GM19438 (cell line): ENCODE results near the gene LHX4.

ENCODE experiments used
- ATAC-seq: cut with Tn5 transposase; IDR thresholded peaks from one replicate; pipeline ENCODE4 v1.9.1; 2021; ENCODE audit warnings: low read depth; ENCODE audit not compliant: unreplicated experiment

The LHX4 gene

DNA sequence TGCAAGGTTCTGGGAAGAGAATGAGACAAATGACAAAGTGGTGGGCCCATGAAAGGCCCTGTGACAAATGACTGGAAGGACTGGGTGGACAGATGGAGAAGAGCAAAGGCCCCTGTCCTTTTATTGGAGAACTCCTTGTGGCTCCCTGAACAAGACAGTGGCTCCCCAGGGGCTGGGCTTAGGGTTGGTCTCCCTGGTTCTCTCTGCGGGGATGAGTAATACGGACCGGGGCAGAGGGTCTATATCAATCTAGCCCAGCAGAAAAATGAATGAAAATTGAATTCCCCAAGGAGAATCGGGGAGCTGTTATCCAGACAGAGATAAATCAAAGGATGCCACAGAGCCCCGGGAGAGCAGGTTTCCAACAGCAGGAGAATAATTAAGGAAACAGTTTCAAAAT lies 5.2 kb upstream of the LHX4 start:
- ATAC-seq: no peak

DNA sequence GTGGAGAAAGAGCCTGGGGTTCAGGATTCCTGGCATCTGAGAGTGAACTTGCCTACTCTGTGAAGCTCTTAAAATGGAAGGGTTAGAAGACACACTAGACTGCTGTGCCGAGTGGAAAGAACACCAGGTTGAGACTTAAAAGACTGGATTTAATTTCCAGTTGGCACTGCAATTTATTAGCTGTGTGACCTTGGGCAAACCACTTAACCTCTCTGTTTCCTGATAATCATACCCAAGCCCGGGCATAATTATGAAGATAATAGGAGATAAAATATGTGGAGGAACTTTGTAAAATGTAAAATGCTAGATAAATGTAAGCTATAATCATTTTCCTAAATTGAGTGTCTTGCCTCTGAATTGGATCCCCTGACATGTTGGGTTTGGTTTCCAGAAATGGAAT lies 4.7 kb upstream of the LHX4 start:
- no peak for ATAC-seq

DNA sequence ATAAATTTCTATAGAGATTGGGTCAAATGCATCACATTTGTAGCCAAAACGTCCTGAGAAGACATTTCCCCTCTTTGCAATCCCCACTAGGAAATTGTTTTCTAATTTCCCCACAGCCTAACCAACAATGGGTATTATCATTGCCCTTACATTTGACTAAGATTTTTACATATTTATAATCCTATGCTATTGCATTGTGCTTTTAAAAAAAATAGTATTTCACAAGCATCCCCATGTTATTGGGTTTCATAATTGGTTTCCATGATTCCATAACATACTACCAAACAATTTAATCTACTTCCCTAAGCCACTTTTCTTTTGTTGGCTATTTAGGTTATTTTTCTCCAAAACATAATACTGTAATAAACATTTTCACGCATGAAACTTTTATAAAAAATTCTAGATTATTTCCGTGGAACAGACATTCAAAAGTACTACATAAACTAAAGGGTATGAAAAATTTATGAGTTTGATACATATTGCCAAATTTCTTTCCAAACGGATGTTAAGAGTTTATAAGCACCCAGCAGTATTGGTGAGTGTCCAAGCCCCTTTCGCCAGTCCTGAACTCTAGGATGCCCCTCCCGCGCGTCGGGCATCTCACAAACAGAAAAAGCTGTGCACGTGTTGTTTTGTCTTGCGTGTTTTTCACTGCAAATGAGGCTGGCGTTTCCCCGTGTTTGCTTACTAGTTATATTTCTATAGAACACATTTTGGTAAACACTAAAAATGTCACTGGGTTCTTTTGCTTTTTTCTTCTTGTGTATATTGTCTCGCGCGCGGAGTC lies 2.0 kb upstream of the LHX4 start:
- ATAC-seq: no peak

DNA sequence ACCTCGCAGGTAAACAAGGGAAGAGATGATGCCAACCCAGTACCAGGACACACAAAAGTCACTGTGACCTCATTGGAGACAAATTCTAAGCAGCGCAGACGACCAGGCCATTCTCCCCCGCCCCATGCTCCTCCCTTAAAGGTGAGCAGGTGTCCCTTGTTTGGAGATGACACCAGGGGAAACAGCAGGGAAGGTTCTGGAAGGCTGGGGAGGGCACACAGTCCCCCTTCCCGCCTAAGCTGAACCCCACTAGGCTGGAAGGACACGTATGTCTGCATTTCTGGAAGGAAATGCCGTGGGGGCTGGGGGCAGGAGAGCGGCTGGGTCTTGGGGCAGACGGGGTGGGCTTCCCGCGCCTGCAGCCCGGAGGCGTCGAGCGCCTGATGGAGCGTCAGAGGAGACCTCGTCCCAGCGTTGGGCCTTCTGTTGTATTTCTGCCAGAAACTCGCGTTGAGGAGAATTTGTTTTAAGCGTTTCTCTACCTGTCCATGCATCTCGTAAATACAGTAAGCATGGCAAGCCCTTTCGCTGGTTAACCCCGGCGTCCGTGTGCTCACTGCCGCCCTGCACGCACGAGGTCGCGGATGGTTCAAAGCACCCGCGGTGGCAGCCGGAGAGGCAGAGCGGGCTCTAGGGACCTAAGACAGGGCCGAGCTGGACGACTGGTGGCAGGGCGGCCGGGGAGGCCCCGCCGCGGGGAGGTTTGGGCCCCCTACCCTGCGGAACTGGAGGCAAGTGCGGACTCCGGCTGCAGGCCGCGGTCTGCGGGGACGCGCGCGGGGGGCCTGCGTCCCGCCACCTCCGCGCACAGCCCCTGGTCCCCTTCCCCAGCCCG lies 1.2 kb upstream of the LHX4 start:
- no peak for ATAC-seq

DNA sequence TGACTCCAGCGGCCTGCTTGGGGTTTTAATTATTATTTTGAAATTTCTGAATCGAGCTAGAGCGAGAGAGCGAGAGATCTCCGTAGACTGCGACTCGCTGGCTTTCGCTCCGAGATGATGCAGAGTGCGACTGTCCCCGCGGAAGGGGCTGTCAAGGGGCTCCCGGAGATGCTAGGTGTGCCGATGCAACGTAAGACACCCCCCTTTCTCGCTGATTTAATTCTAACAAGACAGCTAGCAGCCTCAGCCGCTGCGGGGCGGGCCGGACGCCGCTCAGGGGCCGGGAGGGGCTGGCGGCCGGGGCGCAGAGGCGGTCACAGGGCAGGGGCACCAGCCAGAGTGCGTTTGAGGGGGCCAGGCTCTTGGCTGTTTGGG lies 339 bp downstream of the LHX4 start:
- ATAC-seq: no peak

DNA sequence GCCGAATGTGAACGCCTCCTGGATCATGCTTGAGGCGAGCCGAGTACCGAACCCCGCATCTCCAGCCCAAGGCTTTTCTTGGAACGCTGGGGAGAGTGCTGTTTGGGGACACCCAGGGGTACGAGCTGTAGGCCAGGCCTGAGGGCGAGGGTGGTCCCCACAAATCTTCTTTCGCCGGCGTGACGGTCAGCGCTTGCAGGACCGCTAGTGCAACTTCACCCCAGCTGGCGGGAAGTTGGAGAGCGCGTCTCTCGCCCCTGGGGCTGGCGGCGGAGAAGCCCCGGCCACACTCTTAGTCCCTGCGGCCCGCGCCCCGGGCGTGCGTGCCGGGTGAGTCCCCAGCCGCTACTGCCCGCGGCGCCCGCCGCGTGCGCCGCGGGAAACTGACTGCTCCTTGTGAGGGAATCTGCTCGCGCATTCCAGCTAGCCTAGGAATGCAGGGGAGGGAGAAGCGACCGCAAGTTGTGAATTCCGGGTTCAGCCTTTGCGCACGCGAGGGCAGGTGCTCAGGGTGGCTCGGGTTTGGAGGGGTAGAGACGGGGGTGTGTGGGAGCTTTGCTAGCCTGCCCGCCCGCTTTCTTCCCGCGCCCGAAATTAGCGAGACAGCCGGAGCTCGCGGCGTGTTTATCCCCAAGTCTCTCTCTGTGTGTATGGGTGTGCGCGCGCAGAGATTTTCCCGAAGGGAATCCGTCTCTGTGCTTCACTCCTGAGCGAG lies 884 bp downstream of the LHX4 start:
- no peak for ATAC-seq

DNA sequence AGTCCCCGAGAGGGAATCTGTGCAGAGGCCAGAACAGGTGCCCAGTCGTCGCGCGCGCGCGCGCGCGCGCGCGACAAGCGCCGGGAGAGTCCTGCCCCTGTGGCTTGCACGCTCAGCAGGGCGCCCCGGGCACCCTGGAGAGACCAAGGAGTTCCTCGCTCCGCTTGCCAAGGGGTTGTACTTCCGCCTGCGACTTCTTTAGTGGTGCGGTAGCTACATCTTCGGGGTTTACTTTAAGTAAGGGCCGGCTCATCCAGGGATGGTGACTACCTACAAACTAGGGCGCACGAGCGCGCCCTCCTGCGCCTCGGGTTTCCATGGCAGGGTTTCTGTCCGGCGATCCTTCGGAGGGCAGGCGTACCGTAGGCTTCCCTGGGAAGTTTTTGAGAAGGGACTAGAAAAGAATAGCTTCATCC lies 1.4 kb downstream of the LHX4 start:
- ATAC-seq: no peak

DNA sequence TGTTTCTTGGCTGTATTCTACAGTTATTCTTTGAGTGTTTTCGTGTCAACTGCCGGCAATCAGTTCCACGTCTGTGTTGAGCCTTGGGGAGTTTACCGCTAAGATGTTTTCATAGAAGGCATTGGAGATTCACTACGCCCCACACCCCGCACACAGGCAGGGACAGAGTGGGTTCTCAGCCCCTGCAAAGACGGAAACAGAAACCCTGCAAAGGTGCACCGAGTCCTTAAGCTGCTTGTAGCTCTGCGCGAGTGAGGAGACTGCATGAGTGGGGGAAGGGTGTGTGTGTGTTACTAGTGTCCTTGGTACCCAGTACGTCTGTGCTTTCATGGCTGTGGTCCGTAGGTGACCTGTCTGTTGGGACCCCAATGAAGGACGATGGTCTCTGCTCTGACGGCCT lies 1.9 kb downstream of the LHX4 start:
- ATAC-seq: no peak

DNA sequence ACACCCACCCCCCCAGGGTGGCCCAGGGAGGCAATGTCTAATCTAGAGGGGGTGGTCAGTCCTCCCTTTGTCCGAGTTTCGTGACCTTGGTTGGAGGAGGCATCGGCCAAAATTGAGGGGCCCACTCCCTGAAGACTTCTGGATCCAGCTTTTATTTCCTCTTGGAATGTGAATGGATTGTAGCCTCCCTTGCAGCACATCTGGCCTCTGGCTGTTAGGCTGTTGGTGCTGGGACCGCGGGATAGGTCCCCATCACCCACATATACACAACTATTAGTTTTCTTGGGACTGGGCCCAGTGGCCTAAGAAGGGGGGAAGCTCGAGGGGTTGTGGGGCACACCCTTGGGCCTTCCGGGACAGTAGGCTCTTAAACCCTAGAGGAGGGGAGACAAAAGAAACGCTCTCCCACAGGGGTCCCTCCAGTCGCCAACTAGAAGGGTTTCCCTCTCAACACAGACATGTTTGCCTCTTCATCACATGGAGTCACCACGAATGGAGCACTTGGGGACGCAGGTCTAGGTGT lies 2.5 kb downstream of the LHX4 start:
- no peak for ATAC-seq

DNA sequence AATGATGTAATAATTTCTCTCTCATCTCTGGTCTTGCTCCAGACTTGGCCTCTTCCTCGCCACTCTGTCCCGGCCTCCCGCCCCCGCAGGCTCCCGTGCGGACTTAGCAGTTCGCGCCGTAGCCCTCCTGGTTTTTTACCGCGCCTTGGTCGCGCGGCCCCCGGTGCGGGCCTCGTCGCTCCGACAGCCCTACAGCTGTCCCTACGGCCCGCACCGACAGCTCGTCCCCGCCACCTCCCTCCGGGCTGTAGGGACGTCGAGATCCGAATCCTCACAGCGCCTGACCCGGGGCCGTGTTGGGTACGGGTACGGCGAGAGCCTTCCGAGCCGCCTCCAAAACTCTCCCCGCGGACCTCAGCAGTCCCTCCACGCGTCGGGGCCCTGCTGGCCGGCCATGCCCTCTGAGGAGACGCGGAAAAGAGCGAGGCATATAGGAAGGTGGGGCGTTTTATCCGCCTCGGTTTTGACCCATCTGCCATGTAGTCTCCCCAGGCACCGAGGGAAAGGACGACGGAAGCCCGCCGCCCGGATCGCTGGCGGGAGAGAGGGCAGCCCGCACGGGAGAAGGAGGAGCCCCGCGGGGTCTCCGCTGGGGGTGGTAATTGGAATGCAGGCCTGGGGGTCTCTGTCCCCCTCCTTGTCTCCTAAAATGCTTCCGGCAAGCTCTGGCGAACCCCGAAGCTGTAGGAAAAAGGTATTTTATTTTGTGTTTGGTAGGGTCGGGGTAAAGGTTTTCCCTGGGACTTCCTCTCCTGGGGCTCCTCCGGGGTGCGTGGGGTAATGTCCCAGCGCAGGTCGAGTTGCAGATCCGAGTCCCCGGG lies 3.3 kb downstream of the LHX4 start:
- ATAC-seq: no peak

DNA sequence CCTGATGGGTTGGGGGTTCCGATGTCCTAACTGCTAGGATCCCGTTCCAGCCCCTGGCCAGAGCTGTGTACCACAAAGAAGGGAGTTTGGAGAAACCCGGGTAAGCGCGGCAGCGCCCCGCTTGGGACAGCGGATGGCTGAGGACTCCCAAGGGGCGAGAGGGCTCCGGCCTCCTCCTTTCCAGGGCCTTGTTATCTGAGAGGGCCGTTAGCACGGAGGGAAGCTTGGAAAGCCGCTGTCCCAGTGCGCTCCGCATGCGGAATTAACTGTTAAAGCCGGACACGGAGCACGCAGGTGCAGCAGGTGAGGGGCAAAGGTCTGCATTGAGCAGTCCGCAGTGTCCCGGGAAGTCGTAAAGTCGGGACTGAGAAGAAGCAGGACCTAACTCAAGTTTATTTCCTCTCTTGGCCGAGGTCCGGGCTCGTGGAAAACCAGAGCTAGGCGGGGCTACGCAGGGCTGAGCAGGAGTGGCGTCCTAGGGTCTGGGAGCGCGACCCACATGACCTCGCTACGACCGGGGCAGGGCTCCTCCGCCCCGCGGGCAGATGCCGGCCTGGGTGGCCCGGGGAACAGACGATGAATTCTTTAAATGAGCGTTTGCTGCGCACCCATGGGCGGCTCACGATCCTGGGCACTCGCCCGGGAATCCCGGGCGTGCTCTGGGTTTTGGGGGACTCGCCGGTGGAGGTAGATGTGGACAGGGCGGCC lies 4.5 kb downstream of the LHX4 start:
- no peak for ATAC-seq

DNA sequence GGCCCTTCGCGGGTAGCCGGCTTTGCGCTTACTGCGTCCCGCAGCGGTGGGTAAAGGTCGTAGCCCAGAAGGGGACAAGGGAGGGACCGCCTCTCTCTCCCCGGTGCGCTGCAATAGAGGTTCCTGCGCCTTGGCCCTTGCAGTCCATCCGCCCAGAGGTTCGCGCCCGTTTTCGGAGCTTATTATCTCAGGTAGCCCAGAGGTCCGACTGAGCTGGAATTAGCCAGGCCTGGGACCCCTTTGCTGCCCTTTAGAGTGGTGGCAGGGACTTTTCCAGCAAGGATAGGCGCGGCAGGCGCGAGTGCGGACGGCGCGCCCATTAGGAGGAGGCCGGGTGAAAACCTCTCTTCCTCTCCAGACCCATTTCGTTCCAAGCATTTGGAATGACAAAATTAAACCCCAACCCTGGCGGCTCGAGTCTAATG lies 5.0 kb downstream of the LHX4 start:
- ATAC-seq: no peak

DNA sequence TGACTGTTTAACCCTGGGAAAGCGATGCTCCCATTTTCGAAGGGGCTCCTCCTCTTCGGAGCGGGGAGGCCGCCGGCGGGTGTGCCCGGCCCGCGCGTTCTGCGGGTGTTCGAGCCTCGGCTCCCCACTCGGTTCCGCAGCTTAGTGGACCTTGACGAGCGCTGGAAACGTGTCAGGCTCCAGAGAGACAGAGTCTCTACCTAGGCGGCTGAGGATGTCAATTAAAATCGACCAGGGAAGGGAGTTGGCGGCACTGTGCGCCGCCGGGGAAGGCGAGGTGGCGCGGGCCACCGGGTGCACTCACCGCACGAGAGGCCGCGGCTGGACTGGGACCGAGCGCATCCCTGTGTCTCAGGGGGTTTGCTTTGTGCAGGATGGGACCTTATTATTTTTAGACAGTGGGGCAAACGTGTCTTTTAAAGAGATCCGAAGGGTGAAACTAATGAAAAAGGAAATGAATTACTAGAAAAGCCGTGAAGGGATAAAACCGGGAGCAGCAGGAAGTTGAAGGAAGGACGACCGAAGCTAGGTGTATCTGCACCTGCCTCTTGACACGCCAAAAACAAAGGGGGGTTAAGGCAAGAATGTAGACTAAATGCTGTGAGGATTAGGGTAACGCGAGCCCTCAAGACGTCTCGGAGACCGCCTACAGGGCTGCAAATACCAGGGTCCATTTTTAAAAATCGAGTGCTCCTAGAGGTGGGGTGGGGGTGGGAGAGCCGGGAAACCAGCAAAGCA lies 5.6 kb downstream of the LHX4 start:
- ATAC-seq: no peak

DNA sequence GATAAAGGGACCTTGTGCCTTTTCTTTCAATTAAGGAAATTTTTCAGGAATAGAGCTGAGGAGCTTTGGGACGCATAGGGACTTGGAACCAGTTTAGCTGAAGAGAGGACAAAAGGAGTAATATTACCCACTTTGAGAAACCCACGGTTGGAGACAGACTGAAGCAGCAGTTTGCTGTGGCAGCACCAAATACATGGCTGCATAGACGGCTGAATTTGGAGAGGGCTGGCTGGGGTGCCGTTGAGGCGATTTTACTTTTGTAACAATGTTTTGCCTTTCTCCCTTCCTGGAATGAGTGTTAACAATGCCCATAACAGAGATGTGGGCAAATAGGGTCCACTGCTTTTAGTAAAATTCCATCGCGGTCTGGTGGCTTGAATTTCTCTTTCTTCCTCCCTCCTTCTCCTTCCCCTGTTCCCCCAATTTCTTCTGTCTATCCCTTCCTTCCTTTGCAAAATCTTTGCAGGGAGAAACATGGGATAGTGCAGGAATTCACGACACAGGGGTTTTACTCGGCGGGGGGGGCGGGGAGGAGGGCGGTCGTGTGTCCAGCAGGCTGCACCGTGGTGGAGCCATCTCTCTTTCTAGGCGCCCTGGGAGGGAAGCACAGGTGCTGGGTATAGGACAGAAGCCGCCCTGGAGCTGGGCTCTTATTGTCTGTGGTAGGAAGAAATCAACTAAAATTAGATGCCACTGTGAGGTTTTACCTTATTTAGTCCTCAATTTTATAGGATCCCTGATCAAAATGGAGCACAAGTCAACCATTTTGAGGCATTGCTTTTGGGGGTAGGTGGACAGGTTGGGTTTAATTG lies 6.8 kb downstream of the LHX4 start:
- no peak for ATAC-seq

DNA sequence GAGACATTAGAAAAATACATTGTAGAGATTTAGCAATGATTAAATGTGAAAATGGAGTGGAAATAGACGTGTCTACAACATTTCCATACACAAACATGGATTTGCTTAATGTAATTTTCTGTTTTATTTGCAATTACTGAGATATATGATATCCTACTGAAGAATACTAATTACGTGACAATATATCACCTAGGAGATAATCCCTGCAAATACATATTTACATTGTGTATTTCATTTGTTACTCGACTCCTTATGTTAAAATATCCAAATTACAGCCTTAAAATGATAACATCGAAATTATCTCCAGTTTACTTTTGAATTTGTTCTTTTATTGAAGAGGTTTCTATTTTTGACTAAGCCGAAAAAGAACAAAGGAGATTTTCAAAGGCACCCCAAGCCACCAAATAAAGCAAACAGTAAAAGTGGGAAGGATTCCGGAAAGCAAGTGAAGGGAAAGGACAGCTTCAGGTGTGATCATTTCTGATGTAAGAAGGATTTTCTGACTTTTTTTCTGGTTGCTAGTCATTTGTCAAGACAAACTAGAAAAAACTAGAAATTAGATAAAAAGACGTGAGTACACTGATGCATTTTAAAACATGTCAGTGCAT lies 7.9 kb downstream of the LHX4 start:
- no peak for ATAC-seq

DNA sequence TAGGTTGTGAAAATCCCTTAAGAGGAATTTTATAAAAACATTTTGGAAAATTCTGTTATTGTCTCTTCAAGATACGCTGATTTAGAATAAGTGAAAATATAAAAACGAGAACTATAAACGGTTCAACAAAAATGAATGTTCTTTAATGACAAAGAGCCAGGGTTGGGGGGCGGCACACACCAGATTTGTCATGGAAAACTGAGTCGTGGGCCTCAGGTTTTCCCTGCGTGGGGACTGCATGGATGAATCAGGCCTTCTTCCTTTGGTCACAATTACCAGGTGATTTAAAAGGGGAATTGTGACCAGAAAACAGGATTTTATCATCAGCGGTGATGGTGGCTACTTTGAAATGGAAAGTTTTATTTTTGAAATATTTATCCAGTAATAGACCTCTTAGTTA lies 8.6 kb downstream of the LHX4 start:
- ATAC-seq: no peak

DNA sequence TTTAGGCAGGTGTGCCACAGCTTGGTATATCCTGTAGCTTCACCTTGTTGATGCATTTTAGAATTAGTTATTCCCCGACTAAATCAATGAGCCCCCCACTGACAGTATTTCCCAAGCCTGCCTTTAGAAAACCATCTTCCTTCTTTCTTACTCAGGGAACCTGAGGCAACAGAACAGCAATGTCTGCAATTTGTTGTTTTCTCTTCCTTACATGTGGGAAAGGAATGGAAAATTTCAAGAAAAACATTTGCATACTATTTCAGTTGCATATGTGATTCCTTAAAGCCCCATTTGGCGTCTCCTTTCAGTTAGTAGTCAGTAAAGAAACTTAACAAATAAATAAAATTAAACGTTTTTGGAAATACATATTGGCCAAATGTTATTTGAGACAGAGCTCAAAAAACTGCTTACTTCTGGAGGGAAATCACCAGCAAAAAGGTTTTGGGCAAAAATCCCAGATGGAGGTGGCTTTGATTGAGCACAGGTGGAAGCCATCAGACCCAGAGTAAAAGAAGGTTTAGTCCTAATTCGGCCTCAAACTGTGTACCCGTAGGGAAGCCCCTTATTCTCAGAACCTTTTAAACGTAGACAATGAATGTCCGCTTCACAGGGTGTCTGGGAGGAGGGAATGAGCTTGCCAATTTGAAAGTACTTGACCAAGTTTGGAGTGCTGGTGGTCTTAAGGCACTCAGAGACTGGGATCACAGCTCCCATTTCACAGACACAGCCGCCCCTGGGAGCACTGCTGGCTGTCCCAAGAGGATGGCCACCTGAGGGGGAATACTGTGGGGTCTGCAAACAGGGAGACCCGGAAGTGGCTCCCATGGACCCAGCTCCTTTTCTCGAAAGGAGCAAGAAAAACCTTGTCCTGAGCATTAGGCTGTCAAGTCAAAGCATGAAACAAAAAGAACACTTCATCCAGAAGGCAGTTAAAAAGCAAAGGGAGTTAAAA lies 9.4 kb downstream of the LHX4 start:
- no peak for ATAC-seq
